SK-N-MC (cell line): ENCODE data around the gene OR5B3.

Source experiments
- EZH2 ChIP-seq: fragments of 200-600 bp; sonication (generic); IDR thresholded peaks from one replicate; pipeline ENCODE4 v1.6.1; 2017; ENCODE audit warnings: antibody characterized with exemption
- FOXP2 ChIP-seq: optimal IDR thresholded peaks from 2 replicates; pipeline ENCODE3; 2011; ENCODE audit warnings: mild to moderate bottlenecking, moderate library complexity; ENCODE audit not compliant: insufficient read depth; ENCODE audit errors: extremely low read length, control extremely low read depth
- POLR2AphosphoS5 ChIP-seq: IDR thresholded peaks from 2 replicates; pipeline ENCODE4 v1.6.1; 2012; ENCODE audit warnings: mild to moderate bottlenecking, low read depth, low read length, borderline replicate concordance

GRCh38 chr11:58444300-58444699, 37.6 kb upstream of the OR5B3 start:
- TF ChIP-seq POLR2AphosphoS5, result no peak
- no peak for TF ChIP-seq EZH2
- no peak for TF ChIP-seq FOXP2
